Fibroblast of lung (primary cell): ENCODE results near the gene TMEM198. TPM values are rescaled to one million over a fixed set of nuclear protein-coding genes. Genes with fewer than 3 reads are reported as not detected.

Experiments used
- DNase-seq, 2 donors: peaks; one replicate each; pipeline versions ENCODE4 v3.0.0 to v3.0.0-alpha.2; 2010; ENCODE audit warnings: low read depth in 2 of 2
- H2AFZ ChIP-seq: 2 replicates; pipeline ENCODE4 v1.5.1; 2012; ENCODE audit warnings: low read length, control low read depth, inconsistent platforms
- H3K27ac ChIP-seq: 2 replicates; pipeline ENCODE4 v1.5.1; 2011; ENCODE audit warnings: low read length, control low read depth; ENCODE audit not compliant: insufficient read depth
- H3K27me3 ChIP-seq: 2 replicates; pipeline ENCODE4 v1.5.1; 2011; ENCODE audit warnings: mild to moderate bottlenecking, low read length; ENCODE audit not compliant: control insufficient read depth, insufficient read depth
- H3K36me3 ChIP-seq: 2 replicates; pipeline ENCODE4 v1.5.1; 2011; ENCODE audit warnings: low read length; ENCODE audit not compliant: control insufficient read depth, insufficient read depth
- H3K4me1 ChIP-seq: 2 replicates; pipeline ENCODE4 v1.5.1; 2011; ENCODE audit warnings: low read length; ENCODE audit not compliant: control insufficient read depth, insufficient read depth; ENCODE audit errors: extremely low read depth
- H3K4me2 ChIP-seq: 2 replicates; pipeline ENCODE4 v1.5.1; 2011; ENCODE audit warnings: low read length, control low read depth; ENCODE audit not compliant: insufficient read depth; ENCODE audit errors: extremely low read depth
- H3K4me3 ChIP-seq, 4 experiments: fragments of 200-600 bp in 1 of 4; sonication (generic) in 1 of 4; replicated peaks in 1 of 4; 2 replicates each; pipeline ENCODE4 v1.5.1; 2011 to 2016; ENCODE audit warnings: low read length in 4 of 4, low read depth in 3 of 4, mild to moderate bottlenecking in 3 of 4, control low read depth in 2 of 4, inconsistent platforms in 1 of 4, mixed read lengths in 1 of 4; ENCODE audit not compliant: insufficient read depth in 1 of 4; ENCODE audit errors: control extremely low read depth in 1 of 4
- H3K79me2 ChIP-seq: 2 replicates; pipeline ENCODE4 v1.5.1; 2012; ENCODE audit warnings: mild to moderate bottlenecking, low read length, inconsistent platforms; ENCODE audit not compliant: control insufficient read depth, insufficient read depth
- H3K9ac ChIP-seq: 2 replicates; pipeline ENCODE4 v1.5.1; 2011; ENCODE audit warnings: mild to moderate bottlenecking, low read length, control low read depth; ENCODE audit not compliant: insufficient read depth
- H3K9me3 ChIP-seq: 2 replicates; pipeline ENCODE4 v1.5.1; 2012; ENCODE audit warnings: low read depth, low read length; ENCODE audit not compliant: control insufficient read depth, insufficient read depth
- H4K20me1 ChIP-seq: 2 replicates; pipeline ENCODE4 v1.5.1; 2011; ENCODE audit warnings: low read length; ENCODE audit not compliant: control insufficient read depth, insufficient read depth; ENCODE audit errors: extremely low read depth
- CTCF ChIP-seq, 2 donors: IDR thresholded peaks in 1 of 2; conservative IDR thresholded peaks in 1 of 2; 1 replicate in 1 of 2; 2 replicates in 1 of 2; pipeline ENCODE4 v1.5.1; 2011 to 2012; ENCODE audit warnings: low read length in 2 of 2, control low read depth in 1 of 2, inconsistent platforms in 1 of 2, low read depth in 1 of 2, mild to moderate bottlenecking in 1 of 2
- EZH2 ChIP-seq: IDR thresholded peaks from 2 replicates; pipeline ENCODE4 v1.5.1; 2012; ENCODE audit warnings: low read length, control low read depth, mild to moderate bottlenecking; ENCODE audit errors: missing control alignments
- polyA plus RNA-seq, 2 donors: library from polyadenylated mRNA; depleted of rRNA in 1 of 2; stranded (reverse) in 1 of 2; unstranded in 1 of 2; fragments of >200 nt; gene quantifications; 2 replicates each; pipeline ENCODE4 v1.2.1, GENCODE V29; 2011 to 2012; ENCODE audit warnings: missing spikeins in 1 of 2
- total RNA-seq: library from RNA; depleted of rRNA; stranded (reverse); fragments of >200 nt; gene quantifications from 2 replicates; pipeline ENCODE4 v1.2.1, GENCODE V29; 2014

Gene TMEM198
- total and polyA plus RNA-seq, 2 donors (not counting 1 experiment from before 2014, with no cell fraction given), result 0.70 to 0.99 TPM

GRCh38 chr2:219549619-219550018 is 5.8 kb downstream of the TMEM198 start:
- no peak overlapping the region for H2AFZ ChIP-seq
- no peak overlapping the region for H3K9ac ChIP-seq
- peaks cover 6% of the 10 kb centered on the region for H3K27me3 ChIP-seq
- no peaks in the 10 kb centered on the region for H3K79me2 ChIP-seq
- H3K4me2 ChIP-seq, result no peak overlapping the region
- no peak overlapping the region for H3K27ac ChIP-seq
- H4K20me1 ChIP-seq, result no peaks in the 10 kb centered on the region
- no peaks in the 10 kb centered on the region for H3K9me3 ChIP-seq
- DNase-seq, result no peak
- H3K4me3 ChIP-seq, result no peak overlapping the region
- H3K4me1 ChIP-seq, result peaks cover 3% of the 10 kb centered on the region
- TF ChIP-seq CTCF (conservative IDR thresholded peaks at IDR 0.05 in 1 of 2, IDR thresholded peaks at IDR 0.05 in 1 of 2; ENCODE audit: low read depth in 1 of 2, low read length in 2 of 2) (no peak), EZH2 (no peak)
- no peaks in the 10 kb centered on the region for H3K36me3 ChIP-seq

- H3K27me3 ChIP-seq, result peaks cover 6% of the 10 kb centered on the region
- no peaks in the 10 kb centered on the region for H3K36me3 ChIP-seq
- H2AFZ ChIP-seq, result no peak overlapping the region
- peak overlapping the region; percentile 37 for H3K9ac ChIP-seq
- no peak overlapping the region for H3K27ac ChIP-seq
- H3K79me2 ChIP-seq, result no peaks in the 10 kb centered on the region
- H3K4me3 ChIP-seq, result peak overlapping the region; percentile 42 to 70 (median 58)
- TF ChIP-seq CTCF (conservative IDR thresholded peaks at IDR 0.05 in 1 of 2, IDR thresholded peaks at IDR 0.05 in 1 of 2; ENCODE audit: low read depth in 1 of 2, low read length in 2 of 2), result no peak
- no peak for TF ChIP-seq EZH2
- H3K9me3 ChIP-seq, result no peaks in the 10 kb centered on the region
- peaks cover 3% of the 10 kb centered on the region for H3K4me1 ChIP-seq
- peak overlapping the region; percentile 87 for H3K4me2 ChIP-seq
- DNase-seq, result peak; percentile 26 to 58
- H4K20me1 ChIP-seq, result no peaks in the 10 kb centered on the region
These were observed 7.9 kb downstream of the TMEM198 start for GRCh38 chr2:219551441-219552381.

DNA sequence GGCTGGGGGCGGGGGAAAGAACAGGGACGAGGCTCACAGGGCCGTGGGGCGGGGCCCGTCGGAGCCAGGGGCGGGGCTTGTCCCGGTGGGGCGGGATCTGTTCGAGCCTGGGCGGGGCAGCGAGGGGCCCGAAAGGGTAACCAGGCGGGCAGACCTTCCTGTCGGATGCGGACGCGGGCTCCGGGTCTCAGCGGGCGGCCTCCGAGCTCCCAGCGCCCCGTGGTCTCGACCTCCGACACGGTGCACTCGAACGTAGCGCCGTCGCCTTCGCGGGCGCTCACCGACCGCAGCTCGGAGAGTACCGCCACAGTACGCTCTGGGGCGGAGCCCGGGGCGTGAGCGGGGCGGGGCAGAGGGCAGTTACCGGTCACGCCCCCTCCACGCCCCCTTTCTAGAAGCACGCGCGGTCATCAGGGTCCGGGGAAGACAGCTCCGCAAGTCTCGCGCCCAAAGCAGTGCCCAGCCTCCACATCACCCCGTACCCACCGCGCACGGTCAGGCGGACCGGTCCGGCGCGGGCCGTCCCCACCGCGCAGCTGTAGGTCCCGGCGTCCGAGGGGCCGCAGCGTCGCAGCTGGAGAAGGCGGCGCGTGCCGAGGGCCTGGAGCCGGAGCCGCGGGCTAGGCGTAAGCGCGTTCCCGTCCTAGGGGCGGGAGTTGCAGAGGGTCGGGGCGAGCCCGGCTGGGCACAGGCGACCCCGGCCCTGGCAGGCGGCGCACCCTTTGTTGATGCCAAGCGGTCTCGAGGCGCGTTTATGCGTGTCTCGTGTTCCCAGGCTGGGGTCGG is 8.7 kb downstream of the TMEM198 start:
- TF ChIP-seq CTCF (conservative IDR thresholded peaks at IDR 0.05 in 1 of 2, IDR thresholded peaks at IDR 0.05 in 1 of 2; ENCODE audit: low read depth in 1 of 2, low read length in 2 of 2), result no peak
- no peak for TF ChIP-seq EZH2
- Histone ChIP-seq H3K4me3 (peak overlapping the region; percentile 42 to 70 (median 58)), H2AFZ (peak overlapping the region; percentile 90), H3K4me2 (peak overlapping the region; percentile 87), H4K20me1 (no peaks in the 10 kb centered on the region), H3K36me3 (no peaks in the 10 kb centered on the region), H3K79me2 (no peaks in the 10 kb centered on the region), H3K9me3 (no peaks in the 10 kb centered on the region), H3K27me3 (peaks cover 6% of the 10 kb centered on the region), H3K9ac (no peak overlapping the region), H3K27ac (no peak overlapping the region), H3K4me1 (peaks cover 3% of the 10 kb centered on the region)
- DNase-seq, result peak; percentile 73 to 74
